Measurements from ENCODE around the gene DNAJC13.
"Not testable (repeated sequence)": the region's sequence is repeated elsewhere in the genome, so short reads cannot be mapped to it uniquely, and the experiment has no call there.

The DNAJC13 gene

GRCh38 chr3:132549169-132549568, 131.9 kb downstream of the DNAJC13 start:
- no peak for DNase-seq

- no peak for DNase-seq
Measured at GRCh38 chr3:132549890-132550578, 132.7 kb downstream of the DNAJC13 start.

- no peak for DNase-seq
Measured at GRCh38 chr3:132550579-132551305, 133.4 kb downstream of the DNAJC13 start.

- no peak for DNase-seq
Measured at GRCh38 chr3:132553826-132554225, 136.5 kb downstream of the DNAJC13 start.

- no peak for DNase-seq
Measured at GRCh38 chr3:132554437-132554836, 137.1 kb downstream of the DNAJC13 start.

GRCh38 chr3:132555306-132556035, 138.2 kb downstream of the DNAJC13 start:
- no peak for DNase-seq

GRCh38 chr3:132556036-132556386, 138.7 kb downstream of the DNAJC13 start:
- not testable (repeated sequence) for DNase-seq

- no peak for DNase-seq
Measured at GRCh38 chr3:132556508-132557159, 139.3 kb downstream of the DNAJC13 start.

- DNase-seq: no peak
Measured at GRCh38 chr3:132561003-132561402, 143.7 kb downstream of the DNAJC13 start.

- DNase-seq: no peak
Measured at GRCh38 chr3:132563420-132564069, 146.2 kb downstream of the DNAJC13 start.

- DNase-seq: no peak
Measured at GRCh38 chr3:132564070-132564465, 146.8 kb downstream of the DNAJC13 start.

- DNase-seq: no peak
Measured at GRCh38 chr3:132568422-132568821, 151.1 kb downstream of the DNAJC13 start.

GRCh38 chr3:132569153-132569552, 151.9 kb downstream of the DNAJC13 start:
- DNase-seq: no peak

GRCh38 chr3:132569580-132569979, 152.3 kb downstream of the DNAJC13 start:
- no peak for DNase-seq

- no peak for DNase-seq
Measured at GRCh38 chr3:132570016-132570415, 152.7 kb downstream of the DNAJC13 start.

GRCh38 chr3:132573797-132574211, 156.5 kb downstream of the DNAJC13 start:
- no peak for DNase-seq

- no peak for DNase-seq
Measured at GRCh38 chr3:132587401-132587800, 170.1 kb downstream of the DNAJC13 start.

Measured in CD4-positive, alpha-beta T cell treated with Interleukin-12 subunit alpha and Interleukin-12 subunit beta, for 1 hour (primary cell).